Left ventricle myocardium inferior (tissue), 1 donor: ENCODE data around the gene LDHAL6B. TPM values are rescaled to one million over a fixed set of nuclear protein-coding genes. Genes with fewer than 3 reads are reported as not detected.
A peak's percentile ranks its signal among the peaks of the same experiment; 100 is the strongest.

Source experiments
- DNase-seq: peaks from one replicate; pipeline ENCODE4 v3.0.0-alpha.2; 2020
- H3K27ac ChIP-seq: fragments of 200-600 bp; replicated peaks from 2 replicates; pipeline ENCODE4 v1.8.0; 2021
- H3K27me3 ChIP-seq: fragments of 200-600 bp; 2 replicates; pipeline ENCODE4 v1.8.0; 2021; ENCODE audit warnings: low read depth
- H3K36me3 ChIP-seq: fragments of 200-600 bp; 2 replicates; pipeline ENCODE4 v1.8.0; 2021
- H3K4me1 ChIP-seq: fragments of 200-600 bp; 2 replicates; pipeline ENCODE4 v1.8.0; 2021
- H3K4me3 ChIP-seq: fragments of 200-600 bp; 2 replicates; pipeline ENCODE4 v1.8.0; 2021; ENCODE audit warnings: mild to moderate bottlenecking, moderate library complexity
- H3K9me3 ChIP-seq: fragments of 200-600 bp; replicated peaks from 2 replicates; pipeline ENCODE4 v1.8.0; 2021
- intact Hi-C: fragments of 100-400 bp; cut with micrococcal nuclease; formaldehyde crosslinking; loops from one replicate; pipeline ENCODE4 v1.11.0; 2022
- total RNA-seq: library from RNA; stranded (reverse); fragmentation: NEBNext Ultra II Directional; extraction: Animal tissue kit (Norgen Biotek cat#: 25700); gene quantifications from one replicate; pipeline ENCODE4 v1.2.1, GENCODE V29; 2021
- TF ChIP-seq, protein P1 (sequence below): fragments of 200-600 bp; IDR thresholded peaks from 2 replicates; pipeline ENCODE4 v1.8.0; 2021; ENCODE audit warnings: antibody characterized with exemption, mild to moderate bottlenecking, borderline replicate concordance
- donor health status: DM: no; HTN: yes; CAD: no; lungs with severe emphysema.

Gene LDHAL6B
- total RNA-seq, 1 donor from 2014 or later: not detected

GRCh38 chr15:59221511-59222505 lies 15.2 kb downstream of the LDHAL6B start:
- peaks cover 31% of the 10 kb centered on the region for H3K4me1 ChIP-seq
- no peak overlapping the region for H3K27ac ChIP-seq
- TF ChIP-seq, protein P1, sequence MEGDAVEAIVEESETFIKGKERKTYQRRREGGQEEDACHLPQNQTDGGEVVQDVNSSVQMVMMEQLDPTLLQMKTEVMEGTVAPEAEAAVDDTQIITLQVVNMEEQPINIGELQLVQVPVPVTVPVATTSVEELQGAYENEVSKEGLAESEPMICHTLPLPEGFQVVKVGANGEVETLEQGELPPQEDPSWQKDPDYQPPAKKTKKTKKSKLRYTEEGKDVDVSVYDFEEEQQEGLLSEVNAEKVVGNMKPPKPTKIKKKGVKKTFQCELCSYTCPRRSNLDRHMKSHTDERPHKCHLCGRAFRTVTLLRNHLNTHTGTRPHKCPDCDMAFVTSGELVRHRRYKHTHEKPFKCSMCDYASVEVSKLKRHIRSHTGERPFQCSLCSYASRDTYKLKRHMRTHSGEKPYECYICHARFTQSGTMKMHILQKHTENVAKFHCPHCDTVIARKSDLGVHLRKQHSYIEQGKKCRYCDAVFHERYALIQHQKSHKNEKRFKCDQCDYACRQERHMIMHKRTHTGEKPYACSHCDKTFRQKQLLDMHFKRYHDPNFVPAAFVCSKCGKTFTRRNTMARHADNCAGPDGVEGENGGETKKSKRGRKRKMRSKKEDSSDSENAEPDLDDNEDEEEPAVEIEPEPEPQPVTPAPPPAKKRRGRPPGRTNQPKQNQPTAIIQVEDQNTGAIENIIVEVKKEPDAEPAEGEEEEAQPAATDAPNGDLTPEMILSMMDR: no peak
- no peaks in the 10 kb centered on the region for H3K27me3 ChIP-seq
- no peak overlapping the region for H3K4me3 ChIP-seq
- intact Hi-C loops: loop anchor here (5.0 kb wide), 1 partner anchor 230 kb away; no protein-coding TSS in a partner anchor
- no peak for DNase-seq
- H3K9me3 ChIP-seq: no peaks in the 10 kb centered on the region
- peaks cover 40% of the 10 kb centered on the region for H3K36me3 ChIP-seq

GRCh38 chr15:59222906-59223550 lies 16.4 kb downstream of the LDHAL6B start:
- Histone ChIP-seq H3K27ac (no peak overlapping the region), H3K36me3 (peaks cover 32% of the 10 kb centered on the region), H3K9me3 (no peaks in the 10 kb centered on the region), H3K27me3 (no peaks in the 10 kb centered on the region), H3K4me1 (peaks cover 31% of the 10 kb centered on the region), H3K4me3 (no peak overlapping the region)
- no peak for DNase-seq
- TF ChIP-seq, protein P1: no peak
- intact Hi-C loops: loop anchor here (5.0 kb wide), 1 partner anchor 231 kb away; no protein-coding TSS in a partner anchor

DNA sequence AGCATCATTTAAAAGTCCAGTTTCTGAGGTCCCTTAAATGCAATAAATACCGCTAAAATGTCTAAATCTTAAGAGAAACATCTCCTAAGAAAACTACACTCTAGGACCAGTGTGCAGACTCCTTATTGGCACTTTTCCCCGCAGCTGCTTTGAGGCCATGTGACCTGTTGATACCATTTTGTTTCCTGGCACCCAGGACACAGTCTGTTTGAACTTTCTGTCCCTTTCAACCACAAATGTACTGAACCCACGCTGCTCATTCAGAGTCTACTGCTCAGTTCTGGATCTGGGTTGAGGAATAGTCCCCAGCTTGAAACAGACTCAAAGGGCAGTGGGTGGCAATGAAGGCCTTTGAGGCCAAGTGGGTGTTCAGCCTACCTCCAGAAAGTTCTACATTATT lies 17.1 kb downstream of the LDHAL6B start:
- Histone ChIP-seq H3K4me3 (no peak overlapping the region), H3K27ac (peak overlapping the region; percentile 41), H3K4me1 (peaks cover 28% of the 10 kb centered on the region), H3K36me3 (peaks cover 32% of the 10 kb centered on the region), H3K9me3 (no peaks in the 10 kb centered on the region), H3K27me3 (no peaks in the 10 kb centered on the region)
- no peak for DNase-seq
- TF ChIP-seq, protein P1: no peak
- intact Hi-C loops: loop anchor here (5.0 kb wide), 1 partner anchor 231 kb away; no protein-coding TSS in a partner anchor

DNA sequence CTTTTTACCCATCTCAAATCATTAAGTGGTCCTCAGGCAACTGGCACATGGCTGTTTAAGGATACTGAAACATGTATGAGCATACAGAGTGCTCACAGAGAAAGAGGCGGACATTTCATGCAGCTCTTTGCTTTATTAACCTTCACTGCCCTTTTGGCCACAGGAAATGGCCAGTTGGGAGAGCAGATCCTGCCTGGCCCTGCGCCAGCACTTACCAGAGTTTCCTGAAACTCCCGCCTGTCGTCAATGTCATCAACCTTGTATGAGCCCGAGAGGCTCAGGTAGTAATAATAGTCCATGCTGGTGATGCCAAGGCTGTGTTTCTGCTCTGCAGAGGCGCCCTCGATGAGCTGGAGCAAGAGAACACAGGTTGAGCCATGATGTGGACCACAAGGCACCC lies 17.8 kb downstream of the LDHAL6B start:
- Histone ChIP-seq H3K4me1 (peaks cover 28% of the 10 kb centered on the region), H3K27me3 (no peaks in the 10 kb centered on the region), H3K4me3 (no peak overlapping the region), H3K27ac (peak overlapping the region; percentile 41), H3K36me3 (peaks cover 31% of the 10 kb centered on the region), H3K9me3 (no peaks in the 10 kb centered on the region)
- peak; percentile 44 for DNase-seq
- TF ChIP-seq, protein P1: no peak
- intact Hi-C loops: loop anchor here (5.0 kb wide), 1 partner anchor 232 kb away; no protein-coding TSS in a partner anchor

DNA sequence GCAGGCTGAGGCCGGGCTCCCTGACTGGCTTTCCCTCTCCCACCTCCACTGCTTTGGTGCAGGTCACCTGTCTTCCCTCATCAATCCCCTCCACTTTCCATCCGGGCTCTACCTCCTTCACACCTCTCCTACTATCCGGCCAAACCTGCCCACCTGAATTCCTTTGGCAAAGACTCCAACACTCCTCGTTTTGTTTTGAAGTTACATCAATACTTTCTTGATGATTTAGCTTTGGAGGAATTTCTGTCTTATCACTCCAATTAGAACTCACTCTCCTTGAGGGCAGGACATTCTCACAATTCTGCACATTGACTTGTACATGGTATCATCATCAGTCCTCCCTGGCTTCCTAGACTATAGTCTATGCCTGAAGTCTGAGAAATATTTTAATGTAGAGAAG lies 20.4 kb downstream of the LDHAL6B start:
- Histone ChIP-seq H3K4me1 (peaks cover 40% of the 10 kb centered on the region), H3K36me3 (peaks cover 25% of the 10 kb centered on the region), H3K27me3 (no peaks in the 10 kb centered on the region), H3K27ac (peak overlapping the region; percentile 21), H3K4me3 (no peak overlapping the region), H3K9me3 (no peaks in the 10 kb centered on the region)
- intact Hi-C loops: no loop called here
- TF ChIP-seq, protein P1: no peak
- DNase-seq: no peak
